ENCODE data around the gene SAMD14. TPM values are rescaled to one million over a fixed set of nuclear protein-coding genes. Genes with fewer than 3 reads are reported as not detected.

SAMD14 gene
- total RNA-seq, 2 donors from 2014 or later = 2.5 to 7.4 TPM

DNA sequence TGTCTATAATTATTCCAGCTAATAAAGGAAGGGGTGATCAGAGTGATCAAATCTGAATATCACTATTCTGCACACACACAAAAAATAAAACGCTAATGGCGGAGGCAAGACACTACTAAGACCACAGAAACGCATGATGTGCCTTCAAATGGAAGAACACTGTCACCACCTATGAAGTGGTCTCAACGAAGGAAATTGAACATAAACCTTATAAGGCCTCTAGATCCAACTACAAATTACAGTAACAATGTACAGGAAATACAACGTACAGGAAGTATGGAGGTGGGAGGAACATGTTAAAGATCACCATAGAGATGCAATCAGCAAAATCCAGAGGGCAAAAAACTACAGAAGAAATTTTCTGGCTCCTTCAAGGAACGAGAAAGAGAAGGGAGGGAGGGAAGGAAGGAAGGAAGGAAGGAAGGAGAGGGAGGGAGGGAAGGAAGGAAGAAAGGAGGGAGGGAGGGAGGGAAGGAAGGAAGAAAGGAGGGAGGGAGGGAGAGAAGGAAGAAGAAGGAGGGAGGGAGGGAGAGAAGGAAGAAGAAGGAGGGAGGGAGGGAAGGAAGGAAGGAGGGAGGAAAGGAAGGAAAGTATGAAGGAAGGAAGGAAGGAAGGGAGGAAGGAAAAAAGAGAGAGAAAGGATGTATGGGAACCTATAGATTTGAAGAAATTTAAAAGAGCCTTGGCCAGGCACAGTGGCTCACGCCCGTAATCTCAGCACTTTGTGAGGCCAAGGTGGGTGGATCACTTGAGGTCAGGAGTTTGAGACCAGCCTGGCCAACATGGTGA lies 32.7 kb upstream of the SAMD14 start:
- no peak overlapping the region for H3K27ac ChIP-seq
- WGBS = 79% methylated on average over 8 of the region's 8 CpGs
- H3K4me1 ChIP-seq (replicated peaks) = no peaks in the 10 kb centered on the region
- H3K27me3 ChIP-seq (replicated peaks; ENCODE audit: insufficient read depth) = no peaks in the 10 kb centered on the region
- no peaks in the 10 kb centered on the region for H3K9me3 ChIP-seq
- intact Hi-C loops (cut with DNase I) = no loop called here
- TF ChIP-seq POLR2A (IDR thresholded peaks at IDR 0.05) (no peak), POLR2AphosphoS5 (IDR thresholded peaks at IDR 0.05) (no peak)
- no peaks in the 10 kb centered on the region for H3K36me3 ChIP-seq
- DNase-seq (ENCODE audit: low spot score) = no peak
- H3K4me3 ChIP-seq = no peak overlapping the region

- Histone ChIP-seq H3K9me3 (no peaks in the 10 kb centered on the region), H3K4me1 (replicated peaks) (no peaks in the 10 kb centered on the region), H3K36me3 (no peaks in the 10 kb centered on the region), H3K27me3 (replicated peaks; ENCODE audit: insufficient read depth) (no peaks in the 10 kb centered on the region), H3K27ac (no peak overlapping the region), H3K4me3 (no peak overlapping the region)
- intact Hi-C loops (cut with DNase I) = loop anchor here (2.0 kb wide), 1 partner anchor 47 kb away; no protein-coding TSS in a partner anchor
- 56% methylated on average over 16 of the region's 16 CpGs for WGBS
- no peak for DNase-seq (ENCODE audit: low spot score)
- TF ChIP-seq POLR2A (IDR thresholded peaks at IDR 0.05) (no peak), CTCF (IDR thresholded peaks at IDR 0.05) (no peak), POLR2AphosphoS5 (IDR thresholded peaks at IDR 0.05) (no peak)
Observed at GRCh38 chr17:50161911-50162288, 31.9 kb upstream of the SAMD14 start.

GRCh38 chr17:50161023-50161910 lies 31.3 kb upstream of the SAMD14 start:
- peak overlapping the region; percentile 39 to 45 for H3K4me3 ChIP-seq
- no peaks in the 10 kb centered on the region for H3K9me3 ChIP-seq
- TF ChIP-seq POLR2A (IDR thresholded peaks at IDR 0.05) (peak; percentile 69), CTCF (IDR thresholded peaks at IDR 0.05) (peak; percentile 84 to 99 (median 94)), POLR2AphosphoS5 (IDR thresholded peaks at IDR 0.05) (peak; percentile 97)
- intact Hi-C loops (cut with DNase I) = loop anchor here (2.0 kb wide), 1 partner anchor 46 kb away; no protein-coding TSS in a partner anchor
- peak; percentile 90 for DNase-seq (ENCODE audit: low spot score)
- no peaks in the 10 kb centered on the region for H3K4me1 ChIP-seq (replicated peaks)
- no peaks in the 10 kb centered on the region for H3K27me3 ChIP-seq (replicated peaks; ENCODE audit: insufficient read depth)
- no peaks in the 10 kb centered on the region for H3K36me3 ChIP-seq
- under 1% methylated on average over 53 of the region's 53 CpGs for WGBS
- peak overlapping the region; percentile 52 to 75 for H3K27ac ChIP-seq

- Histone ChIP-seq H3K36me3 (no peaks in the 10 kb centered on the region), H3K27ac (no peak overlapping the region), H3K27me3 (replicated peaks; ENCODE audit: insufficient read depth) (no peaks in the 10 kb centered on the region), H3K4me1 (replicated peaks) (no peaks in the 10 kb centered on the region), H3K9me3 (no peaks in the 10 kb centered on the region), H3K4me3 (no peak overlapping the region)
- no peak for DNase-seq (ENCODE audit: low spot score)
- intact Hi-C loops (cut with DNase I) = loop anchor here (10.0 kb wide), 1 partner anchor 63 kb away; the partner anchor contains the start of gene PDK2
- WGBS = 31% methylated on average over 4 of the region's 4 CpGs
- no peak for TF ChIP-seq POLR2AphosphoS5 (IDR thresholded peaks at IDR 0.05)
Observed at GRCh38 chr17:50157891-50158290, 27.9 kb upstream of the SAMD14 start.

- 73% methylated on average over 8 of the region's 8 CpGs for WGBS
- TF ChIP-seq CTCF (IDR thresholded peaks at IDR 0.05) = no peak
- TF ChIP-seq POLR2AphosphoS5 (IDR thresholded peaks at IDR 0.05) = no peak
- TF ChIP-seq POLR2A (IDR thresholded peaks at IDR 0.05) = no peak
- Histone ChIP-seq H3K9me3 (no peaks in the 10 kb centered on the region), H3K27me3 (replicated peaks; ENCODE audit: insufficient read depth) (no peaks in the 10 kb centered on the region), H3K4me1 (replicated peaks) (peaks cover 5% of the 10 kb centered on the region), H3K36me3 (no peaks in the 10 kb centered on the region), H3K4me3 (no peak overlapping the region), H3K27ac (peak overlapping the region in 1 of 2 donors; percentile 25)
- intact Hi-C loops (cut with DNase I) = loop anchor here (10.0 kb wide), 1 partner anchor 60 kb away; the partner anchor contains the start of gene PDK2
- no peak for DNase-seq (ENCODE audit: low spot score)
Observed at GRCh38 chr17:50155115-50155819, 25.3 kb upstream of the SAMD14 start.
